GM12874 (cell line): Measurements from ENCODE around the gene GRM1.

Source experiments
- CTCF ChIP-seq: IDR thresholded peaks from 2 replicates; pipeline ENCODE4 v1.5.1; 2011; ENCODE audit warnings: low read depth, mild to moderate bottlenecking, control low read depth, low read length, moderate library complexity; ENCODE audit not compliant: insufficient read depth

GRM1 gene

GRCh38 chr6:146426516-146426915 lies 397.7 kb downstream of the GRM1 start:
- TF ChIP-seq CTCF: no peak

GRCh38 chr6:146429831-146430230 lies 401.0 kb downstream of the GRM1 start:
- no peak for TF ChIP-seq CTCF

GRCh38 chr6:146433881-146434731 lies 405.2 kb downstream of the GRM1 start:
- TF ChIP-seq CTCF: no peak

GRCh38 chr6:146434732-146435390 lies 406.0 kb downstream of the GRM1 start:
- no peak for TF ChIP-seq CTCF

GRCh38 chr6:146441907-146442306 lies 413.0 kb downstream of the GRM1 start:
- no peak for TF ChIP-seq CTCF

- TF ChIP-seq CTCF: no peak
These were observed 415.3 kb downstream of the GRM1 start for GRCh38 chr6:146444189-146444588.

- no peak for TF ChIP-seq CTCF
These were observed 416.4 kb downstream of the GRM1 start for GRCh38 chr6:146445233-146445632.
